Epithelial cell of proximal tubule (primary cell): ENCODE measurements around the gene SCFD2. TPM values are rescaled to one million over a fixed set of nuclear protein-coding genes. Genes with fewer than 3 reads are reported as not detected.
"Not testable (repeated sequence)": the region's sequence is repeated elsewhere in the genome, so short reads cannot be mapped to it uniquely, and the experiment has no call there.

Experiments used
- DNase-seq: peaks from one replicate; pipeline ENCODE4 v3.0.0-alpha.2; 2011; ENCODE audit warnings: low read depth
- H3K4me3 ChIP-seq: 2 replicates; pipeline ENCODE4 v1.5.1; 2011; ENCODE audit warnings: low read depth, mild to moderate bottlenecking, low read length
- total RNA-seq: library from RNA; depleted of rRNA; stranded (reverse); fragments of >200 nt; gene quantifications from 2 replicates; pipeline ENCODE4 v1.2.3, GENCODE V29; 2015
- TF ChIP-seq, protein P1 (sequence below): conservative IDR thresholded peaks from 2 replicates; pipeline ENCODE4 v1.5.1; 2012; ENCODE audit warnings: low read depth, mild to moderate bottlenecking, low read length

SCFD2 gene
- total RNA-seq, 1 donor from 2014 or later, result 8.9 TPM

DNA sequence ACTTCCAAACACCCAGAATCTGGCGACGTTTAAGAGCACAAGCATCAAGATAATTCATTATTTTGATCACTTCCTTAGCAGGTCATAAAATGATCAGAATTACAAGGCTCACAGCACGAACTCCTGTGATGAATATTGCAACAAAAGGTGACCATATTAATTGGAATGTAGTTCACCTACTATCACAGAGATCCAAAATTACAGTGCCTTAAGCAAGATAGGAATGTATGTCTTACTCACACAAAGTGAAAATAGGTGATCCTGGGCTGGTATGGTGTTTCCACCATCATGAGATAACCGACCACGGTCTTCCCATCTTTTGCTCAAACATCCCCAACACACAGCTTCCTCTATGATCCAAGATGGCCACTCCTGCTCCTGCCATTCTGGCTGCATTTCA lies 131.2 kb downstream of the SCFD2 start:
- H3K4me3 ChIP-seq, result no peak overlapping the region
- TF ChIP-seq, protein P1, sequence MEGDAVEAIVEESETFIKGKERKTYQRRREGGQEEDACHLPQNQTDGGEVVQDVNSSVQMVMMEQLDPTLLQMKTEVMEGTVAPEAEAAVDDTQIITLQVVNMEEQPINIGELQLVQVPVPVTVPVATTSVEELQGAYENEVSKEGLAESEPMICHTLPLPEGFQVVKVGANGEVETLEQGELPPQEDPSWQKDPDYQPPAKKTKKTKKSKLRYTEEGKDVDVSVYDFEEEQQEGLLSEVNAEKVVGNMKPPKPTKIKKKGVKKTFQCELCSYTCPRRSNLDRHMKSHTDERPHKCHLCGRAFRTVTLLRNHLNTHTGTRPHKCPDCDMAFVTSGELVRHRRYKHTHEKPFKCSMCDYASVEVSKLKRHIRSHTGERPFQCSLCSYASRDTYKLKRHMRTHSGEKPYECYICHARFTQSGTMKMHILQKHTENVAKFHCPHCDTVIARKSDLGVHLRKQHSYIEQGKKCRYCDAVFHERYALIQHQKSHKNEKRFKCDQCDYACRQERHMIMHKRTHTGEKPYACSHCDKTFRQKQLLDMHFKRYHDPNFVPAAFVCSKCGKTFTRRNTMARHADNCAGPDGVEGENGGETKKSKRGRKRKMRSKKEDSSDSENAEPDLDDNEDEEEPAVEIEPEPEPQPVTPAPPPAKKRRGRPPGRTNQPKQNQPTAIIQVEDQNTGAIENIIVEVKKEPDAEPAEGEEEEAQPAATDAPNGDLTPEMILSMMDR, result no peak
- no peak for DNase-seq

DNA sequence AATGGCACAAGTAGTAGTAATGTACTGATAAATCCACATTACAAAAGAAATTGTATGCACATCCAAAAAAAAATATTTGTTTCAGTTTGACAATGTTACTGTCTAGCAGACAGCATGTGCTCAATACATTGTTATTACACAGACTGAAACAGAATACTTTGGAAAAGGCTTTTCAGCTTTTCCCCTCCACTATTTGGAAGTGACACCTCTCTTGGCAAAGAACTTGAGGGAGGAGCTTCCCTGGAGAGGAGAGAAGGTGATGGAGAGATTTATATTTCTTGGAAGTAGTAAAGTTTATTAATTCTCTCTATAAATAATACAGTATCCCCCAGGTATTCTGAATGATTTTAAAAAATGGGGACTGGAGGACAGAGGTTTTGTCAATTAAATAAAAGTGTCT lies 131.8 kb downstream of the SCFD2 start:
- no peak for DNase-seq
- no peak overlapping the region for H3K4me3 ChIP-seq
- TF ChIP-seq, protein P1, result no peak

DNA sequence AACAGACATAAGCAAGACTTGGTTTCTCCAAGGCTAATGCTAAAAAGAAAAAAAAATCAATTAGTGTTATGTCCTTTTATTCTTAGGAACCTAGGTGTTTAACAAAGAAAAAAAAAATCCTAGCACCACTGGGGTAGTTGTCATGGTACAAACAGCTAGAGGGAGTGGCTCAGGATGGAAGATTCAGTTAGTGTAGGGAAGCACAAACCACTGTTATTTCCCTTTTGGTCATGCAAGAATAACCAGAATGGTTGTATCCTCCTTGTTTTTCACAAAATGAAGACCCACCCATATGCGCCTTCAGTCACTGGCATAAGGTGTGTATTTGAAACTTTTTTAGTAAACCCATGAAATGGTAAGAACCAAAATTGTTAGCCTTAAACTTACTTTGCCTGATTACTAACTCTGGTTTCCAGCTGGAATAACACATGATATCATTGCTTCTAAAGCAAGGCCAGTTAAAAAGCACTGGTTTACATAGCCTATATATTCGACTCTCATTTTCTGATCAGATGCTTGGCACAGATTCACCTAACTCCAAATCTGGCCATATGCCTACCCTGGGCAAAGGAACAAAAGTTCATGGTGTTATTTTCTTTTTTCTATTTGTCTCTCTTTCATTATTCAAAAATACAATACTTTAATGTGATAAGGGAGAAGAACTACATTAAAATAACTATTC lies 132.6 kb downstream of the SCFD2 start:
- DNase-seq, result no peak
- no peak overlapping the region for H3K4me3 ChIP-seq
- TF ChIP-seq, protein P1, result no peak

DNA sequence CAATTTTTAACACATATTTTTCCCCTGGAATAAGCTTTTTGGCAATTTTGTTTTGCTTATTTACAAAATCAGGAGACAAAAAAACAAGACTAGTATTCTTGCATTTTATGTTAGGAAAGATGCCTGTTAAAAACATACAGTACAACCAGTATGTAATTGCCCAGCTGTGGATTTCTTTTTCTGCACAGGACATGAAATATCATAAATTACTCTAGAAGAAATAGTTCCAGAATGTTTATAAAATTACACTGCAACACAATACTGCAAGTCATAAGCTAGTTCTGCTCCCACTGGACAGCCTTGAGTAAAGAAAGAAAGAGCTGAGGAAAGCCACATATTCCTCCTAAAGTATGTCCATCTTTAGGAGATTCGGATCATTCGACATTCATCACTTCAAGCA lies 133.5 kb downstream of the SCFD2 start:
- no peak overlapping the region for H3K4me3 ChIP-seq
- DNase-seq, result no peak
- TF ChIP-seq, protein P1, result no peak

DNA sequence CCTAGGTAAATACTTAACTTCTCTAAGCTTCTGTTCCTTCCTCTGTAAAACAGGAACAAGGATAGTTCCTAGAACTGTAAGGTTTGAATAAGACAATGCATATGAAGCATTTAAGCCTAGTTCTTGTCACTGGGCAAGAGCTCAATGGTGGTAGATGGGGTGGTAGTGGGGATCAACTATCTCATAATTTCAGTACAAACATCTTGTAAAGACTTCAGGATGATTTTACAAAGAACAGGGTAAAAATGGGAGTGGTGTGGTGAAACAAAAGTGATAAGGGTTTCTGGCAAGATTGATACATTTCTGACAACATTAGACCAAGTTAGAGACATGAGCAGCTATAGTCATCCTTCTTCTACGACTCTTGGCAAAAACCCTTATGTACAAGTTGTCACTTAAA lies 137.8 kb downstream of the SCFD2 start:
- DNase-seq, result no peak
- TF ChIP-seq, protein P1, result no peak
- no peak overlapping the region for H3K4me3 ChIP-seq

DNA sequence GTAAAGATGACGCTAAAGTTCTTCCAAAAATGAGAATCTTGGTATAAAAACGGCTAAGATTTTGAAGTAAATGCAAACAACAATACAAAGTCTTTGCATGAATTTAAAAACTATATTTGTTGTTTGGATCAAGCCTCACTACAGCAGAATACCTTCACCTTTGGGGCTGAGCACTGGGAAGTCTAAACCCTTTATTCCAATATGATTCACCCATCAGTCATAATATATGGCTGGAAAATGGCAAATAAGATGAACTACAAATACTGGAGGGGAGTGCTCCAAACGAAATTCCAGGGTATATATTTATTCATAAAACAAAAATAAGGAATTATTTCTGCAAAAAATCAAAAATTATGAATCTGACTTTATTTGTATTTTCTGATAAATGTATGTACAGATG lies 138.4 kb downstream of the SCFD2 start:
- TF ChIP-seq, protein P1, result no peak
- no peak overlapping the region for H3K4me3 ChIP-seq
- no peak for DNase-seq

DNA sequence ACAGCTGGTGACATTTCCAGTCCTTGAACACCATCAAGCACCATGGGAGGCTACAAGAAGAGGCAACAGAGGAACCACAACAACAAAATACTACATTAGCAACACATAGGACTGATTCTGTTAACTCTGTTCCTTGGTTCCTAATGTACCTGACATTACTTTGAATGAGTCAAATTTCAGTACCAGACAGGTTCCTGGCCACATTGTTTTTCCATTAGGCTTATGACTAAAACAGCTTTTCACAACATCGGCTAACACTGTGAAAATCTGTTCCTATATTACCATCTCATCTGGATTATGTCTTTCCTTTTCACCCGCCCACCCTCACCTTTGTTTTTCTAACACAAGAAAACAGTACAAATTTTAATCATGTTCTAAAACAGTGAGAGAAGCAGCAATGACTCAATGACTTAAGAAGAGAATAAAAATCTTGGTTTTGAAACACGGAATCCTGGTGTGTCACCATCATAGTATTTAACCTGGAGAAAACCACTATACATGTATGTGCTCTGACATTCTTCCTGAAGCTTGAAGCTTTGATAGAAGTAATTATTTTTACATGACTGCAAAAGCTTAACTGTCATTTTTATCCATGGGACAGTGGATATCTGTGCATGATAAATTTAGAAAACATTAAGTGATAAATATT lies 143.9 kb downstream of the SCFD2 start:
- no peak overlapping the region for H3K4me3 ChIP-seq
- DNase-seq, result no peak
- TF ChIP-seq, protein P1, result no peak

DNA sequence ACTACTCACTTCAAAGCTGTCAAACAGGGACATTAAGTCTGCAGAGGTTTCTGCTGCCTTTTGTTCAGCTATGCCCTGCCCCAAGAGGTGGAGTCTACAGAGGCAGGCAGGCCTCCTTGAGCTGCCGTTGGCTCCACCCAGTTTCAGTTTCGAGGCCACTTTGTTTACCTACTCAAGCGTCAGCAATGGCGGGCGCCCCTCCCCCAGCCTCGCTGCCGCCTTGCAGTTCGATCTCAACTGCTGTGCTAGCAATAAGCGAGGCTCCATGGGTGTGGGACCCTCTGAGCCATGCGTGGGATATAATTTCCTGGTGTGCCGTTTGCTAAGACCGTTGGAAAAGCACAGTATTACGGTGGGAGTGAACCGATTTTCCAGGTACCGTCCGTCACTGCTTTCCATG lies 146.7 kb downstream of the SCFD2 start:
- not testable (repeated sequence) for DNase-seq, H3K4me3 ChIP-seq
